ENCODE measurements around the gene DPH7. TPM values are rescaled to one million over a fixed set of nuclear protein-coding genes. Genes with fewer than 3 reads are reported as not detected.

DPH7 gene
- total and polyA plus RNA-seq, 2 of the 8 experiments (the other 6 are each of a cell fraction or from before 2014, with no cell fraction given) = 44.6 to 45.5 TPM

DNA sequence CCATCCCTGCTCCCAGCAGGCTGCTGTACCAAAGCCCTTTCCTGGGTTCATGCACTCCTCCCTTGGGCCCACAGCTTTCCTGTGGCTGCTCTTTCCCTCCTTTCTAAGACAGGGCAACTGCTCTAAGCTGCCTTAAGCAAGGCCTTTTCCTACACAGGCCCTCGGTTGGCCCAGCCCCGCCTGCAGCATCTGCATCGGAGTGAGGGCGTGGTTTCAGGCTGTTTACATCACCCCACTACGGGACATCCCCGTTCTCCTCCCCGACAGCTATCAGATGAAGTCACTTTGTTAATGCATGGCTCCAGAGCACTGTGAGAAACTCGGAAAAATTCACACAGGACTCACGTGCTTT is 3.4 kb downstream of the DPH7 start:
- Histone ChIP-seq H3K9ac (replicated peaks in 1 of 4; ENCODE audit: extremely low read depth in 1 of 4, low read depth in 3 of 4, low read length in 3 of 4) (no peak overlapping the region), H3K4me1 (replicated peaks in 1 of 4; ENCODE audit: control insufficient read depth in 3 of 4, insufficient read depth in 4 of 4, low read length in 3 of 4) (peaks cover 0 to 15% (median 5%) of the 10 kb centered on the region in 4 experiments; a peak in 6 of 7 replicates), H2BK15ac (ENCODE audit: low read length) (no peak overlapping the region), H3K23ac (ENCODE audit: insufficient read length) (no peak overlapping the region), H3K79me2 (ENCODE audit: control insufficient read depth in 1 of 2, insufficient read depth in 2 of 2, low read length in 2 of 2) (peaks cover 12 to 40% of the 10 kb centered on the region in 2 experiments), H3K9me3 (ENCODE audit: insufficient read depth in 2 of 2, low read depth in 1 of 2, low read length in 1 of 2) (no peaks in the 10 kb centered on the region), H2BK20ac (ENCODE audit: low read length) (no peak overlapping the region), H3K56ac (replicated peaks; ENCODE audit: insufficient read length, low read depth, low read length) (no peak overlapping the region), H3K14ac (ENCODE audit: insufficient read length) (no peak overlapping the region), H3K4ac (replicated peaks; ENCODE audit: insufficient read length, low read depth, low read length) (no peak overlapping the region), H3K18ac (ENCODE audit: extremely low read depth, low read length) (no peak overlapping the region), H3K23me2 (ENCODE audit: low read depth, low read length) (peaks cover 3% of the 10 kb centered on the region; the same call in 1 of the 2 replicates), H4K91ac (replicated peaks; ENCODE audit: insufficient read length, low read length) (no peak overlapping the region), H2BK120ac (replicated peaks; ENCODE audit: low read depth, low read length) (no peak overlapping the region), H2AFZ (ENCODE audit: low read length) (no peak overlapping the region), H3K4me3 (ENCODE audit: extremely low read depth in 1 of 4, insufficient read depth in 2 of 4, low read depth in 3 of 4, low read length in 4 of 4) (no peak overlapping the region), H3K79me1 (ENCODE audit: low read depth, low read length) (peaks cover 19% of the 10 kb centered on the region), H3K27me3 (replicated peaks in 1 of 4; ENCODE audit: control insufficient read depth in 3 of 4, extremely low read depth in 1 of 4, insufficient read depth in 3 of 4, low read length in 3 of 4) (no peaks in the 10 kb centered on the region), H2AK5ac (ENCODE audit: low read depth, low read length) (no peak overlapping the region), H4K8ac (ENCODE audit: extremely low read depth, insufficient read depth, low read length) (0 out of 2 replicates have a peak overlapping the region, but pooled peaks have one; percentile 31), H3K4me2 (ENCODE audit: insufficient read depth in 1 of 2, low read depth in 2 of 2, low read length in 2 of 2) (no peak overlapping the region), H3K36me3 (ENCODE audit: control insufficient read depth in 2 of 4, insufficient read depth in 4 of 4, low read length in 3 of 4) (peaks cover 23 to 48% (median 36%) of the 10 kb centered on the region in 4 experiments), H4K5ac (ENCODE audit: insufficient read length, low read depth, low read length) (no peak overlapping the region), H2BK12ac (ENCODE audit: low read depth, low read length) (no peak overlapping the region), H3K27ac (ENCODE audit: low read depth, low read length) (no peak overlapping the region; the same call in 1 of the 2 replicates), H4K20me1 (replicated peaks in 1 of 2; ENCODE audit: control insufficient read depth in 1 of 2, insufficient read depth in 2 of 2, low read length in 2 of 2) (peaks cover 7 to 19% of the 10 kb centered on the region in 2 experiments), H2BK5ac (ENCODE audit: low read depth, low read length) (no peak overlapping the region)
- FAIRE-seq (no peak), DNase-seq (ENCODE audit: low read depth in 1 of 2, low spot score in 2 of 2) (no peak)
- ChIA-PET POLR2A (ENCODE audit: partially characterized antibody) (interaction anchor here (0.7 to 3.7 kb wide), 2 partner anchors 8 to 16 kb away, joined by 5 to 13 read pairs; no protein-coding TSS in a partner anchor), CTCF (ENCODE audit: partially characterized antibody) (interaction anchor here (1.1 to 3.2 kb wide), 3 partner anchors 9 to 29 kb away, joined by 3 to 21 read pairs (median 4); no protein-coding TSS in a partner anchor)
- 84% methylated on average over 9 of the region's 9 CpGs; no CpG with 5 or more reads in 1 of the 2 experiments for WGBS, 2 experiments (ENCODE audit: extremely low coverage in 1 of 2, insufficient coverage in 1 of 2, insufficient read length in 1 of 2, insufficient replicate concordance in 2 of 2, low coverage in 1 of 2, low lambda C conversion rate in 2 of 2, missing lambda C conversion rate in 1 of 2)
- TF ChIP-seq RNF2 (IDR thresholded peaks at IDR 0.05; ENCODE audit: borderline replicate concordance, low read depth, low read length, missing control alignments, poor library complexity, severe bottlenecking) (no peak), BRCA1 (IDR thresholded peaks at IDR 0.05; ENCODE audit: low read depth, low read length) (no peak), YY1 (IDR thresholded peaks at IDR 0.05; ENCODE audit: low read depth, low read length) (no peak), BACH1 (IDR thresholded peaks at IDR 0.05; ENCODE audit: low read length) (no peak), SAP30 (IDR thresholded peaks at IDR 0.05; ENCODE audit: insufficient read depth, insufficient replicate concordance, low read length) (no peak), TCF12 (IDR thresholded peaks at IDR 0.05; ENCODE audit: low read depth, low read length) (no peak), EZH2 (IDR thresholded peaks at IDR 0.05; ENCODE audit: low read depth, low read length, severe bottlenecking) (no peak), KDM4A (IDR thresholded peaks at IDR 0.05; ENCODE audit: low read depth, low read length, severe bottlenecking) (no peak), RXRA (IDR thresholded peaks at IDR 0.05; ENCODE audit: insufficient read depth, low read depth, low read length) (no peak)
- TF ChIP-seq, protein P1, sequence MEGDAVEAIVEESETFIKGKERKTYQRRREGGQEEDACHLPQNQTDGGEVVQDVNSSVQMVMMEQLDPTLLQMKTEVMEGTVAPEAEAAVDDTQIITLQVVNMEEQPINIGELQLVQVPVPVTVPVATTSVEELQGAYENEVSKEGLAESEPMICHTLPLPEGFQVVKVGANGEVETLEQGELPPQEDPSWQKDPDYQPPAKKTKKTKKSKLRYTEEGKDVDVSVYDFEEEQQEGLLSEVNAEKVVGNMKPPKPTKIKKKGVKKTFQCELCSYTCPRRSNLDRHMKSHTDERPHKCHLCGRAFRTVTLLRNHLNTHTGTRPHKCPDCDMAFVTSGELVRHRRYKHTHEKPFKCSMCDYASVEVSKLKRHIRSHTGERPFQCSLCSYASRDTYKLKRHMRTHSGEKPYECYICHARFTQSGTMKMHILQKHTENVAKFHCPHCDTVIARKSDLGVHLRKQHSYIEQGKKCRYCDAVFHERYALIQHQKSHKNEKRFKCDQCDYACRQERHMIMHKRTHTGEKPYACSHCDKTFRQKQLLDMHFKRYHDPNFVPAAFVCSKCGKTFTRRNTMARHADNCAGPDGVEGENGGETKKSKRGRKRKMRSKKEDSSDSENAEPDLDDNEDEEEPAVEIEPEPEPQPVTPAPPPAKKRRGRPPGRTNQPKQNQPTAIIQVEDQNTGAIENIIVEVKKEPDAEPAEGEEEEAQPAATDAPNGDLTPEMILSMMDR (IDR thresholded peaks at IDR 0.05; ENCODE audit: control extremely low read depth in 1 of 3, insufficient read depth in 1 of 3, low read depth in 1 of 3, low read length in 3 of 3) = no peak
